Measurements from ENCODE around the gene LGALS4.

GRCh38 chr19:38851622-38852230 is 39.0 kb upstream of the LGALS4 start:
- no peak for TF ChIP-seq RAD21 (IDR thresholded peaks at IDR 0.05; ENCODE audit: low read depth)
- no peak for TF ChIP-seq EP300 (IDR thresholded peaks at IDR 0.05; ENCODE audit: borderline replicate concordance)
- TF ChIP-seq REST (IDR thresholded peaks at IDR 0.05; ENCODE audit: low read depth), result no peak
- TF ChIP-seq EGR1 (IDR thresholded peaks at IDR 0.05), result peak; percentile 73
- no peak for TF ChIP-seq FOXM1 (IDR thresholded peaks at IDR 0.05; ENCODE audit: borderline replicate concordance, low read depth)
